Ishikawa (cell line): ENCODE results near the gene ABCB8.

Experiments
- NFIC ChIP-seq: IDR thresholded peaks from 2 replicates; pipeline ENCODE4 v1.6.1; 2012
- TEAD4 ChIP-seq: IDR thresholded peaks from 2 replicates; pipeline ENCODE4 v1.6.1; 2012
- USF1 ChIP-seq: IDR thresholded peaks from 2 replicates; pipeline ENCODE4 v1.6.1; 2012

DNA sequence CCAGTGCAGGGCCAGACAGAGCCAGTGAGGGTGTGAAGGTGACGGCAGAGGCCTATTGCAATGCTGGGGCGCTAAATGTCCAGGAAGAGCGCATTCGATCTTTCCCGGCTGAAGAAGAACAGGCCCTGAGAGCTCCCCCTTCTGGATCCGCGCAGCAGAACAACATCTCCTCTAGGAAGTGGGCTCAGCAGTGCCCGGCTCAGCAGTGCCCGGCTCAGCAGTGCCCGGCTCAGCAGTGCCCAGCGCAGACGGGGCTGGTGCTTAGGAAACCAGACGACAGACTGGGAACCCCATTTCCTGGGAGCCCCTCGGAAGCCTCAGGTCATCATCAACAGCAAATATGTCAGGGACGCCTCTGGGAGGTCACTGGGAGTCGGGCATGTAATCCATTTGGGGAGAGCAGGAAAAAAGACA lies 42.1 kb upstream of the ABCB8 start:
- TF ChIP-seq TEAD4 (no peak), USF1 (no peak), NFIC (no peak)
